Gastroesophageal sphincter (tissue), 4 donors: Measurements from ENCODE around the gene PGM3. TPM values are rescaled to one million over a fixed set of nuclear protein-coding genes. Genes with fewer than 3 reads are reported as not detected.

Source experiments
- ATAC-seq: fragments of 150-250 bp; one replicate; pipeline ENCODE4 v1.9.1; 2016; ENCODE audit warnings: mild to moderate bottlenecking, moderate library complexity
- H3K27ac ChIP-seq, 4 donors: fragments of 200-600 bp; sonication (generic) in 3 of 4; 1 replicate in 3 of 4; 2 replicates in 1 of 4; pipeline ENCODE4 v1.5.1; 2016 to 2019
- H3K27me3 ChIP-seq: fragments of 200-600 bp; sonication (generic); one replicate; pipeline ENCODE4 v1.5.1; 2019
- H3K36me3 ChIP-seq, 2 donors: fragments of 200-600 bp; sonication (generic); one replicate each; pipeline ENCODE4 v1.5.1; 2019; ENCODE audit warnings: control low read depth in 1 of 2
- H3K4me1 ChIP-seq, 3 donors: fragments of 200-600 bp; sonication (generic); 1 replicate in 2 of 3; 2 replicates in 1 of 3; pipeline ENCODE4 v1.5.1; 2016 to 2019; ENCODE audit warnings: control low read depth in 2 of 3
- H3K4me3 ChIP-seq, 2 donors: fragments of 200-600 bp; sonication (generic); one replicate each; pipeline ENCODE4 v1.5.1; 2019; ENCODE audit warnings: mild to moderate bottlenecking in 1 of 2, moderate library complexity in 1 of 2
- H3K9me3 ChIP-seq, 3 donors: fragments of 200-600 bp; sonication (generic); one replicate each; pipeline ENCODE4 v1.5.1; 2017 to 2019; ENCODE audit warnings: control low read depth in 2 of 3
- CTCF ChIP-seq, 4 experiments: fragments of 200-600 bp in 2 of 4; fragments of 450-650 bp in 2 of 4; sonication (generic) in 1 of 4; IDR thresholded peaks; one replicate each; pipeline ENCODE4 v1.5.1; 2017 to 2019; ENCODE audit warnings: antibody characterized with exemption in 4 of 4, mild to moderate bottlenecking in 2 of 4, moderate library complexity in 2 of 4
- EP300 ChIP-seq: sonication (generic); formaldehyde crosslinking; IDR thresholded peaks from one replicate; pipeline ENCODE4 v1.6.1; 2017; ENCODE audit warnings: antibody characterized with exemption, mild to moderate bottlenecking
- POLR2A ChIP-seq, 2 donors: fragments of 450-650 bp; IDR thresholded peaks; one replicate each; pipeline ENCODE4 v1.6.1; 2017; ENCODE audit warnings: antibody characterized with exemption in 2 of 2, mild to moderate bottlenecking in 2 of 2, moderate library complexity in 1 of 2
- POLR2AphosphoS5 ChIP-seq: sonication (generic); formaldehyde crosslinking; IDR thresholded peaks from one replicate; pipeline ENCODE4 v1.6.1; 2017; ENCODE audit warnings: antibody characterized with exemption
- WGBS, 2 donors: methylation state at CpG; one replicate each; pipeline ENCODE4 v1.1.5; 2018; ENCODE audit warnings: low coverage in 1 of 2; 5-methylcytosine and 5-hydroxymethylcytosine counted together
- total RNA-seq, 4 donors: library from RNA; depleted of rRNA; stranded (reverse); fragments of >200 nt; gene quantifications; one replicate each; pipeline ENCODE4 v1.1.0, GENCODE V29; 2016

Gene PGM3
- total RNA-seq, 4 donors from 2014 or later, result 10.1 to 19.3 (median 13.1) TPM

DNA sequence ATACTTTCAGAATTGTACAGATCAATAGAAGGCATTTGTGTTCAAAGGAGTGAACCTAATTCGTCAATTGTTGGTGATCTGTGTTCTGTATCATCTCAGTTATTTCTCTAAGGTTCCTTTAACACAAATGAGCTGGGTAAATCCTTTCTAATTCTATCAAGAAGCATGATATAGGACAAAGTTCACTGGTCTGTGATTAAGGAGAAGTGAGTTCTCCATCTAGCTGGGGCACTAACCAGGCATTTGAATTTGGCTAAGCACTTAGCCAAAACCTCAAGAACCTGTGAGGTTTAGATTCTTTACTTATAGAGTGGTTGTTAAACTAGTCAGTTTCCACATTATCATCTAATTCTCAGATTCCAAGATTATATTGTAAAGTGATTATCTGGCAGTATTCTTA is 75.3 kb downstream of the PGM3 start:
- Histone ChIP-seq H3K9me3 (no peaks in the 10 kb centered on the region), H3K4me1 (no peaks in the 10 kb centered on the region), H3K4me3 (no peak overlapping the region), H3K36me3 (peaks cover 0 to 50% of the 10 kb centered on the region in 2 donors), H3K27ac (no peak overlapping the region), H3K27me3 (no peaks in the 10 kb centered on the region)
- no peak for ATAC-seq
- no peak for TF ChIP-seq POLR2A (IDR thresholded peaks at IDR 0.05)
- no peak for TF ChIP-seq EP300
- TF ChIP-seq CTCF (IDR thresholded peaks at IDR 0.05), result no peak
- TF ChIP-seq POLR2AphosphoS5, result no peak
- WGBS, 2 donors, result 86 to 94% methylated on average over 1 of the region's 1 CpG

Other genes with a start within 250 kb of the PGM3 start
- gene UBE3D, start 127.4 kb downstream of the PGM3 start, total RNA-seq, result 10 to 100 TPM in 1 of 4 donors, 1 to 10 TPM in 3; 3.4 to 13.1 (median 7.3) TPM
- gene DOP1A, start 125.6 kb downstream of the PGM3 start, total RNA-seq, result 10 to 100 TPM; 32.8 to 48.1 (median 36.0) TPM
- gene RWDD2A, start 92 bp upstream of the PGM3 start, total RNA-seq, result 1 to 10 TPM; 3.2 to 6.4 (median 4.4) TPM
- 10 to 100 TPM; 18.8 to 33.3 (median 20.4) TPM for gene ME1, start 237.8 kb upstream of the PGM3 start, total RNA-seq